Measurements from ENCODE around the gene ADIPOR2.

GRCh38 chr12:1826867-1827705 is 136.2 kb downstream of the ADIPOR2 start:
- TF ChIP-seq CTCF (IDR thresholded peaks at IDR 0.05) = no peak
- TF ChIP-seq POLR2A (IDR thresholded peaks at IDR 0.05) = no peak
